ENCODE measurements around the gene OR2A2.
"Not testable (repeated sequence)": the region's sequence is repeated elsewhere in the genome, so short reads cannot be mapped to it uniquely, and the experiment has no call there.

DNA sequence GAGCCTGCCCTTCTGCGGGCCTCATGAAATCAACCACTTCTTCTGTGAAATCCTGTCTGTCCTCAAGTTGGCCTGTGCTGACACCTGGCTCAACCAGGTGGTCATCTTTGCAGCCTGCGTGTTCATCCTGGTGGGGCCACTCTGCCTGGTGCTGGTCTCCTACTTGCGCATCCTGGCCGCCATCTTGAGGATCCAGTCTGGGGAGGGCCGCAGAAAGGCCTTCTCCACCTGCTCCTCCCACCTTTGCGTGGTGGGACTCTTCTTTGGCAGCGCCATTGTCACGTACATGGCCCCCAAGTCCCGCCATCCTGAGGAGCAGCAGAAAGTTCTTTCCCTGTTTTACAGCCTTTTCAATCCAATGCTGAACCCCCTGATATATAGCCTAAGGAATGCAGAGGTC is 20.2 kb downstream of the OR2A2 start:
- not testable (repeated sequence) for TF ChIP-seq EZH2phosphoT487 (conservative IDR thresholded peaks at IDR 0.05; ENCODE audit: low read length)
- TF ChIP-seq, protein P1, sequence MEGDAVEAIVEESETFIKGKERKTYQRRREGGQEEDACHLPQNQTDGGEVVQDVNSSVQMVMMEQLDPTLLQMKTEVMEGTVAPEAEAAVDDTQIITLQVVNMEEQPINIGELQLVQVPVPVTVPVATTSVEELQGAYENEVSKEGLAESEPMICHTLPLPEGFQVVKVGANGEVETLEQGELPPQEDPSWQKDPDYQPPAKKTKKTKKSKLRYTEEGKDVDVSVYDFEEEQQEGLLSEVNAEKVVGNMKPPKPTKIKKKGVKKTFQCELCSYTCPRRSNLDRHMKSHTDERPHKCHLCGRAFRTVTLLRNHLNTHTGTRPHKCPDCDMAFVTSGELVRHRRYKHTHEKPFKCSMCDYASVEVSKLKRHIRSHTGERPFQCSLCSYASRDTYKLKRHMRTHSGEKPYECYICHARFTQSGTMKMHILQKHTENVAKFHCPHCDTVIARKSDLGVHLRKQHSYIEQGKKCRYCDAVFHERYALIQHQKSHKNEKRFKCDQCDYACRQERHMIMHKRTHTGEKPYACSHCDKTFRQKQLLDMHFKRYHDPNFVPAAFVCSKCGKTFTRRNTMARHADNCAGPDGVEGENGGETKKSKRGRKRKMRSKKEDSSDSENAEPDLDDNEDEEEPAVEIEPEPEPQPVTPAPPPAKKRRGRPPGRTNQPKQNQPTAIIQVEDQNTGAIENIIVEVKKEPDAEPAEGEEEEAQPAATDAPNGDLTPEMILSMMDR (IDR thresholded peaks at IDR 0.05; ENCODE audit: insufficient read depth, low read length, poor library complexity, severe bottlenecking) = not testable (repeated sequence)

Measured in SU-DHL-6 (cell line).